Measurements from ENCODE around the gene ST7. TPM values are rescaled to one million over a fixed set of nuclear protein-coding genes. Genes with fewer than 3 reads are reported as not detected.
"Not testable (repeated sequence)": the region's sequence is repeated elsewhere in the genome, so short reads cannot be mapped to it uniquely, and the experiment has no call there.

ST7 gene
- polyA plus RNA-seq, 3 donors from 2014 or later: 11.3 to 14.7 (median 14.2) TPM

DNA sequence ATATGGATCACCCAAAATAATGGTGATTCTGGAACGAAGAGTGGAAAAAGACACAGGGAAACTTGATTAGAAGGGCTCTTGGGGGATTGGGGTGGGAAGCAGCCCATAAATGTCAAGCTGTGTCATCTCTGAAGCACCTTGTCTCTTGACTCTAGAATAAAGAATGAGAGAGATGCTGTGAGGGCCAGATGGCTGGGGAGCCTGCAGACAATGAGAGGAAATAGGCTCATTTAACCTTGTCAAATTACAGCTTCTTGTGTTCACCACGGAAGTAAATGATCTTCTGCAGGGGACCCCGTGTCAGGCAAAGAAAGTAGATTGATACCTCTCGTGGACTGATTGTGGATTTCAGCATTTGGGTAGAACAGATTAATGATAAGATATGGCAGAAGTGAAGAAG lies 159.3 kb downstream of the ST7 start:
- Mint-ChIP-seq H3K4me1 (peaks cover 6 to 12% of the 10 kb centered on the region in 2 donors), H3K27ac (no peak overlapping the region), H3K9me3 (no peaks in the 10 kb centered on the region), H3K4me3 (no peak overlapping the region), H3K27me3 (ENCODE audit: low read depth in 3 of 3) (peaks cover 0 to 2% (median 0%) of the 10 kb centered on the region in 3 donors), H3K36me3 (no peaks in the 10 kb centered on the region)
- DNase-seq: no peak

DNA sequence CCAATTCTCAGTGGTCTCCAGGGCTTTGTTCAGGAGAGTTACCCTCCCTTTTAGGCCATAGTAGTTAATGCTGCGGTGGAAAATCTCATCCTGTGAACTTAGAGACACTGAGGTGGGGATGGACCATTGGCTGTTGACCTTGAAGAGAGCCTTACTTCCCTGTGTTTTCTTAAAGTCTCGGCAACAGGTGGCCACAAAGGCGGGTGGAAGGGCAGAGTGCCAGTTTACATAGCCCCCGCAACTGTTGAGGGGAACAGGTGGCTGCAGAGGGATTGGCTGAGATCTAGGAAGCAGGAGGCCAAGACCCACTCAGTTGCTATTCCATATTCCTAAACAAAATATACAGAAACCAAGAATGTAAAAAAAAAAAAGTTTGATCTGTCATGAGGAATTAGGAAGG lies 160.6 kb downstream of the ST7 start:
- H3K4me3 Mint-ChIP-seq: no peak overlapping the region
- H3K4me1 Mint-ChIP-seq: peaks cover 6 to 12% of the 10 kb centered on the region in 2 donors
- no peaks in the 10 kb centered on the region for H3K36me3 Mint-ChIP-seq
- H3K27ac Mint-ChIP-seq: no peak overlapping the region
- H3K27me3 Mint-ChIP-seq (ENCODE audit: low read depth in 3 of 3): peaks cover 0 to 2% (median 0%) of the 10 kb centered on the region in 3 donors
- no peaks in the 10 kb centered on the region for H3K9me3 Mint-ChIP-seq
- DNase-seq: no peak

DNA sequence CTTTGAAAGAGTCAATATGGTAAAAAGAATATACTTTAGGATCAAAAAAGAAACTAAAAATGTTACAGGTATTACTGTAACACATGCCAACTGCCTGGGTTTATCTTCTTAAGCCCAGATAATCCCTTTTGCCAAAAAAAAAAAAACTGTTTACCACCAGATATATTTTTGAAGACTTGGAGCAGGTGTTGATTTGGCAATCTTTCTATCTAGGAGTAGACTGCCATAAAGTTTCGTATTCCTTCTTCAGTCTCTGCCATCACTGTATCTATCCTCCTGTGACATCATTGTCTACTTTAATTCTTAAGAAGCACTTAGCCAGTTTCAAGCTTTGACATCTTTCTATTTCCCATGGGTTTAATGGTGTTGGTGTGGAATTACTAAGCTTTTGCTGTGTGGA lies 161.0 kb downstream of the ST7 start:
- DNase-seq: no peak
- H3K4me1 Mint-ChIP-seq: peaks cover 6 to 12% of the 10 kb centered on the region in 2 donors
- H3K4me3 Mint-ChIP-seq: no peak overlapping the region
- H3K36me3 Mint-ChIP-seq: no peaks in the 10 kb centered on the region
- no peaks in the 10 kb centered on the region for H3K9me3 Mint-ChIP-seq
- no peak overlapping the region for H3K27ac Mint-ChIP-seq
- H3K27me3 Mint-ChIP-seq (ENCODE audit: low read depth in 3 of 3): peaks cover 0 to 2% (median 0%) of the 10 kb centered on the region in 3 donors

DNA sequence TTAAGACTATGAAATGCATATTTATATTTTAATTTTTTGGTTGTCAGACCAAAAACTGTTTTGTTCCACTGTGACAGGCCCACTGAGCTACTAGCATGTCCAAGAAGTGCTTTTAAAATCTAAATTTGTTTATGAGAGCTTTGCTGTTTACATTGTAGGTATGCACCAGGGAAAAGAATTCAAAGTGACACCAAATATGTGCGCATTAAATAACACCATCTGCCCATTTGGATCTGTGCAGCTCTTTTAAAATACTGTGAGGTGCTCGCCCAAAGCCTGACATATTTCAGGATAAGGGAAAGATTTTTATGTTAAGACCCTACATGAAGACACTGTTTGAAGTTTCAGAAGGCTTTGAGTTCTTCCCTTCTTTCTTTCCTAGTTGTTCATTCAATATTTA lies 162.9 kb downstream of the ST7 start:
- Mint-ChIP-seq H3K9me3 (no peaks in the 10 kb centered on the region), H3K27ac (no peak overlapping the region), H3K27me3 (ENCODE audit: low read depth in 3 of 3) (peaks cover 0 to 2% (median 0%) of the 10 kb centered on the region in 3 donors), H3K36me3 (no peaks in the 10 kb centered on the region), H3K4me3 (no peak overlapping the region), H3K4me1 (no peaks in the 10 kb centered on the region)
- no peak for DNase-seq

DNA sequence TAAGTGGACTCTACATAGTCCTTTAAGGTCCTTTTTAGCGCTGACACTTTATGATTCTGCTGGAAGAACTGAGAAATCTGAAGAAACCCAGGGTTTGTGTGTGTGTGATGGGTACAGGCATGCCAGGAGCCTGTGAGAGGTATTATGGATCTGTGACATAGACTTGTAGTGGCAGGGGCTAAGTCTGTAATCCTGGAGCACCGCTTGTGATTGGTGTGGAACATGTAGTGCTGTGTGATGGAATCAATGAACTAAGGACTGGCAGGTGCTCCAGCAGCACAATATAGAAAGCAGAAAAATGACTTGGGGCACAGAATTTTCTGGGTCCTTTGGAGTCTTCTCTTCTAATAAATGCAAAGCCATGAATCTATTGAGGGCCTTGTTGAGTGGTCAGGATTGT lies 163.9 kb downstream of the ST7 start:
- no peak overlapping the region for H3K27ac Mint-ChIP-seq
- H3K27me3 Mint-ChIP-seq (ENCODE audit: low read depth in 3 of 3): no peaks in the 10 kb centered on the region
- no peak overlapping the region for H3K4me3 Mint-ChIP-seq
- H3K9me3 Mint-ChIP-seq: no peaks in the 10 kb centered on the region
- DNase-seq: no peak
- no peaks in the 10 kb centered on the region for H3K4me1 Mint-ChIP-seq
- no peaks in the 10 kb centered on the region for H3K36me3 Mint-ChIP-seq

DNA sequence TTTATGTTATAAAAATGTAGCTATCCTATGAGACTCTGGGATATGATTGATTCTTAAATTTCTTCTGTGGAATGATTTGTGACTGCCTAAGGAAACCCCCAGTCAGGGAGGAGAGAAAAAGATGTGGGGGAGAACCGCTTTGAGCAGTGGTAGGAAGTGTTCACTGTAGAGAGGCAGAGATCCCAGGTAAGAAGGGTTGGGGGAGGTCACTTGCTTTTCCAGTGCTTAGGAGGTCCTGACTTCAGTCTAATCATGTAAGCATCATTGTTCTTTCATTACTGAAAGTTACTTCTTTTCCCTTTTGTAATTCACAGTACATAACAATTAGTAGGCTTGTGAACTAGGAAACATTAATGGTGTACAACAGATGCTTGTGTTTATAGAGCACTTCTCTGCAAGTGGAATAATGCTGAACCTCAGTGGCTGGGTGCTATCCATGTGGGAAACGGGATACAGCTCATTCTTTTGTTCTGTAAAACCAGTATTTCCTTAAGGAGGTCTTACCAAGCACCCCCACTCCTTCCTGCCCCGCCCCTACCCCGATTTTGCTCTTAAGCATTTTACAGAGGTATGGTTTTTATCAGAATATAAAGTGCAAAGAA lies 165.4 kb downstream of the ST7 start:
- Mint-ChIP-seq H3K27me3 (ENCODE audit: low read depth in 3 of 3) (no peaks in the 10 kb centered on the region), H3K36me3 (no peaks in the 10 kb centered on the region), H3K4me1 (no peaks in the 10 kb centered on the region), H3K4me3 (no peak overlapping the region), H3K27ac (peak overlapping the region in 1 of 6 donors; percentile 26), H3K9me3 (no peaks in the 10 kb centered on the region)
- no peak for DNase-seq

DNA sequence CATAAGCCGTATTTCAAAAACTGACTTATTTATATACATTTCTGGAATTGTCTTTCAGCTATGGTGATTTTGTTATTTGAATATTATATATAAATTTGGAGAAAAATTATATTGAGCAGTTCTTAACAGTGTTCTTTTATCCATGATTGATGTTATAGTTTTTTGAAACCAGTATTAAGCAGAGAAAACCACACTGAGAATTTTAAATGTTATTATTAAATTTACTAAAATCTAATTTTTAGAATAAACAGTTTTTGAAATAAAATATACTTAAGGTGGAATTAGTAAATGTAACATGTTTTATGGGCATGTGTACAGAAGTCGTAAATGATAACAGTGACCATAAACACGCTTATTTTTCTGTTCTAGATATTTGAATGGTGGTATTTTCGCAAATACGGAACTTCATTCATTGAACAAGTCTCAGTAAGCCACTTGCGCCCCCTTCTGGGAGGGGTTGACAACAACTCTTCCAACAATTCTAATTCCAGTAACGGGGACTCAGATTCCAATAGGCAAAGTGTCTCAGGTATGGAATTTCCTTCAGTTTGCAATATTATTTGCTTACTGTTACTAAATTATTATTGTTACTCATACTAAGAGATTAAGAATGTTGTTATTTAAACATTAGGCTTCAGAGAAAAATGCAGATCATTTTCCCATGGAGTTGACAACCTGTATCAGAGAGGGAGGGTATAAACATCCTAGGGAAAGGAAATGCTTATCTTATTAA lies 166.1 kb downstream of the ST7 start:
- Mint-ChIP-seq H3K27me3 (ENCODE audit: low read depth in 3 of 3) (no peaks in the 10 kb centered on the region), H3K9me3 (no peaks in the 10 kb centered on the region), H3K4me3 (no peak overlapping the region), H3K36me3 (no peaks in the 10 kb centered on the region), H3K27ac (no peak overlapping the region), H3K4me1 (peaks cover 0 to under 1% of the 10 kb centered on the region in 2 donors)
- DNase-seq: peak; percentile 57 to 65 (median 57)

DNA sequence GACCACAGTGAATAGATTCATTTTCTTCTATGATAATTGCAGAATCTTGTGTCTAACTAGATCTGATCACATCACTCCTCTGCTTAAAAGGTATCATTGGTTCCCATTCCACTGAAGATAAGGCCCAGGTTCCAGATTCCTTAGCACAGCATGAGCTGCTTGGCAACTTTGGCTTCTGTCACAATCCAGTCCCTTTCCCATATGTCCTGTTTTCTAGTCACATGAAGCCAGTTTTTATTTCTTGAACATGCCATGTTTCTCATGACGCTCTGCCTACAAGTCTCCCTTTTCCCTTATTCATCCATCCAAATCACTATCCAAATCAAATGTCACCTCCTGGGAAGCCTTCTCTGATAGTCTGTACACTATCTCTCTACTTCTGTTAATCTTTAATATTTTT lies 167.0 kb downstream of the ST7 start:
- H3K4me3 Mint-ChIP-seq; H3K36me3 Mint-ChIP-seq; H3K27me3 Mint-ChIP-seq (ENCODE audit: low read depth in 3 of 3); H3K4me1 Mint-ChIP-seq; DNase-seq; H3K27ac Mint-ChIP-seq; H3K9me3 Mint-ChIP-seq: not testable (repeated sequence)

DNA sequence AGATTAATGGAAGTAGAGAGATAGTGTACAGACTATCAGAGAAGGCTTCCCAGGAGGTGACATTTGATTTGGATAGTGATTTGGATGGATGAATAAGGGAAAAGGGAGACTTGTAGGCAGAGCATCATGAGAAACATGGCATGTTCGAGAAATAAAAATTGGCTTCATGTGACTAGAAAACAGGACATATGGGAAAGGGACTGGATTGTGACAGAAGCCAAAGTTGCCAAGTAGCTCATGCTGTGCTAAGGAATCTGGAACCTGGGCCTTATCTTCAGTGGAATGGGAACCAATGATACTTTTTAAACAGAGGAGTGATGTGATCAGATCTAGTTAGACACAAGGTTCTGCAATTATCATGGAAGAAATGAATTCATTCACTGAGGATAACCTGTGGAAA lies 168.7 kb downstream of the ST7 start:
- not testable (repeated sequence) for H3K27ac Mint-ChIP-seq; H3K27me3 Mint-ChIP-seq (ENCODE audit: low read depth in 3 of 3); H3K4me1 Mint-ChIP-seq; H3K36me3 Mint-ChIP-seq; H3K9me3 Mint-ChIP-seq; DNase-seq; H3K4me3 Mint-ChIP-seq

DNA sequence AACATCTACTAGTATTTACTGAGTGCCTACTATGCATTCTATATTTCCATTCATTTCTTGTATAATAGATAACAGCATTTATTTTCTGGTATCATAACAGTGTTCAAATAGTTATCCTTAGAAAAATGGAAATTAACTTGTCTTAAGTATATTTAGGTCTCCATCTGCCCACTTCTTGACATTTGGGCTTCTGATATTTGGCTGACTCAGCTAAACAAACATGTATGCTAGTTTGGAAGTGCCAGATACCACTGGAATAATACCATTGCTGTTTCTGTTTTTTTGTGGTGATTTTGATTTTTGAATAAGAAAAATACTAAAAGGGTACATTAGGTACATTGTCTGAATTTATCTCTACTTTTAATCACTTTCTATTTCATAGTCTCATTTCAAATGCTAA lies 169.2 kb downstream of the ST7 start:
- Mint-ChIP-seq H3K4me3 (no peak overlapping the region), H3K4me1 (peaks cover 5 to 8% of the 10 kb centered on the region in 2 donors), H3K36me3 (no peaks in the 10 kb centered on the region), H3K9me3 (no peaks in the 10 kb centered on the region), H3K27ac (no peak overlapping the region), H3K27me3 (ENCODE audit: low read depth in 3 of 3) (no peaks in the 10 kb centered on the region)
- DNase-seq: no peak

DNA sequence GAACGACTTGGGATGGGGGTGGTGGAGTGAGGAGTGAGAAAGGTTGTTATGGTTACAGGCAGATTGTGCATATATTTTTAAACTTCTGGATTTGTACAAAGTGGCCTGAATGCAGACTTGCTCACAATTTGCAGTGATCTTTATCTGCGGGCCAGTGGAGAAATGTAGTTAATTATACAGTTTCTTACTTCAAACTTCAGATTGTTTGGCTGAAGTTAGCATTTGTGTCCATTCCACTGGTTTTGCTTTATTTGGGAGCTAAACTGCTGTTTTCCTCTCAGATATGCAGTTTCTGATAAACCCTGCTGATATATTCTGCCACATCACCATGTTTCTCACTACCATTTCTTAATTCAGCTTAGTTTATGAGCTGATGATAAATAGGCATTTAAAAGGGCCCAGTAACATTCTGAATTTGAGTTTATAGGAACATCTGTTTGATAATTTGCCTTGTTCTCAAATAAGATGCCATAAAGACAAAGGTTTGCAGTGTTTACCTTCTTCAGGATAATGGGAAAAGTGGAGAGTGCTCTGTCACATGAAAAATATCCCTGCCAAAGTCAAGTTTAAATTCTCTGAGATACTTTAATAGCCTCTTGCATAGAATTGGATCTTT lies 170.1 kb downstream of the ST7 start:
- Mint-ChIP-seq H3K9me3 (no peaks in the 10 kb centered on the region), H3K36me3 (no peaks in the 10 kb centered on the region), H3K4me1 (peaks cover 5 to 8% of the 10 kb centered on the region in 2 donors), H3K27me3 (ENCODE audit: low read depth in 3 of 3) (no peaks in the 10 kb centered on the region), H3K4me3 (no peak overlapping the region), H3K27ac (no peak overlapping the region)
- DNase-seq: no peak

DNA sequence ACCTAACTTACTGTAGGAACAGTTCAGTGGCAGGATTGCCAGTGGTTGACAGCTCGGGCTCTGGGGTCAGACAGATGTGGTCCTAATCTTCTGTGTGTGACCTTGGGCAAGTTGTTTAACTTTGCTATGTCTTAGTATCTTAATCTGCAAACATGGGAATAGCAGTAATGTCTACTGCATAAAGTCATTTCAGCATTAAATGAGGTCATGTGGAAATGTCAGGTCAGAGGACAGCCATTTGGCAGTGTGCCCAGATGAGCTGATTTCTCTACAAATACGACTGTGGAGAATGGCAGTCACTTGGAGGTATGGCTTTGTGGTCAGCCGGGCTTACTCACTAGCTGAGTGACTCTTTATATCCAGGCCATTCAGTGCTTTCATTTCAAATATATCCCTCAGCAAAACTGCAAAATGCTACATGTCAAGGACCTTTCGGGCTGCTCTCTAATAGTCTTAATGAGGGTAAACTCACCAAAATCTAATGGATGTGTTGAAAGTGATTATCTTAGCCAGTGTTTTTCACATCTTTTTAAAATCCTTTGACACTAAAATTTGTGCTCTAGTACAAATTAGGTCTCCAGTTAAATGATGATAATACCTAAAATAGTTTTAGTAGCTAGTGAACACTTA lies 171.4 kb downstream of the ST7 start:
- H3K4me1 Mint-ChIP-seq: peaks cover 5 to 8% of the 10 kb centered on the region in 2 donors
- H3K27me3 Mint-ChIP-seq (ENCODE audit: low read depth in 3 of 3): no peaks in the 10 kb centered on the region
- peak; percentile 7 to 48 (median 10) for DNase-seq
- H3K36me3 Mint-ChIP-seq: no peaks in the 10 kb centered on the region
- H3K27ac Mint-ChIP-seq: peak overlapping the region in 1 of 6 donors; percentile 9
- H3K9me3 Mint-ChIP-seq: no peaks in the 10 kb centered on the region
- H3K4me3 Mint-ChIP-seq: no peak overlapping the region

DNA sequence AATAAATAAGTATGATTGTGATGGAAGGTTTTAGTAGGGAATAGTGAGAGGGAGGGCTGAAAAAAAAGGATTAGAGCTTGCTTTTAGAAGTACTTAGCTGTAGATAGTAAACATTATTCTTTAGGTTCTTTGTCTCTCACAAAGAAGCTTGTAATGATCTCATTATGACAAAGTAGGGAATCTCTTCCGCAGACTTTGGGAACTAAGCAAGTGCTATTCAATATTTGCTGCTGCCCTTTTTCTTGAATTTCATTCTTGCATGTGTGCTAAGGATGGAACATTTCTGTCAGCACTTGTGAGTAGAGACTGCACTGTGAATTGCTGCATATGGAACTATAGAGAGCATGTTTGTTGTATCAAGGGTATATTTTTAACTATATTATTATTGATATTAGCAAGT lies 173.4 kb downstream of the ST7 start:
- no peak for DNase-seq
- Mint-ChIP-seq H3K36me3 (peaks cover 0 to 4% (median 2%) of the 10 kb centered on the region in 3 donors), H3K9me3 (no peaks in the 10 kb centered on the region), H3K4me3 (no peak overlapping the region), H3K27ac (no peak overlapping the region), H3K27me3 (ENCODE audit: low read depth in 3 of 3) (no peaks in the 10 kb centered on the region), H3K4me1 (peaks cover 5 to 8% of the 10 kb centered on the region in 2 donors)

DNA sequence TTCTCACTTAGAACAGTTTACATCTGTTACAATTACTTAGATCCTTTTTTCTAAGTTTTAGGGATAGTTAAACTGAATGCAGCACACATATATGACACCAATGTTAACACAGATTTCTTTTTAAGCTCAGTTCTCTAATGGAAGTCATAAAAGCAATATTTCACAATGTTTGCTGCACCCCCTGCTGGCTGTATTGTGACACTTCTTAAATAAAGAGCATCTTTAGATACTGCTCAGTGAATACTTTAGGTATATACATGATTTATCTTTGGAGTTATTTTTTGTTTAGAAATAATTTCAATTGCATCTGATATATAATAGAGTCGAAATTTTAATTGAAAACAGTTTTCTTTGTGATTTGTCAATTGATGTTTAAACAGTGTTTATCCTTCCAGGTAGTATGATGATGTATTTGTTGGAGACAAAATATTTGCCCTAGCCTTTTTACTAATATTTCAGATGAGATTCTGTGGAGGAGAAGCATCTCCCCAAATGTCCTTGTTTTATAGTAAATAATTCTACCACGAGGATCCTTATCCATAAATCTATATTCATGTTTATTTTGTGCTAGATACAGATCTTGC lies 174.4 kb downstream of the ST7 start:
- no peaks in the 10 kb centered on the region for H3K27me3 Mint-ChIP-seq (ENCODE audit: low read depth in 3 of 3)
- peaks cover 6 to 12% (median 9%) of the 10 kb centered on the region in 3 donors for H3K36me3 Mint-ChIP-seq

More for the DNA sequence above, 174.4 kb downstream of the ST7 start:
- DNase-seq: peak; percentile 26 to 39 (median 28)
- no peaks in the 10 kb centered on the region for H3K9me3 Mint-ChIP-seq
- no peak overlapping the region for H3K4me3 Mint-ChIP-seq
- peaks cover 5 to 8% of the 10 kb centered on the region in 2 donors for H3K4me1 Mint-ChIP-seq
- H3K27ac Mint-ChIP-seq: no peak overlapping the region

Data from immature natural killer cell (primary cell).